ENCODE results near the gene DNAI7.

The DNAI7 gene

GRCh38 chr12:25213338-25213737, 18.4 kb upstream of the DNAI7 start:
- TF ChIP-seq CTCF (conservative IDR thresholded peaks at IDR 0.05; ENCODE audit: low read depth, low read length): no peak
- H3K4me3 ChIP-seq (ENCODE audit: low read length): no peak overlapping the region
- no peak for DNase-seq (ENCODE audit: low read depth)

DNA sequence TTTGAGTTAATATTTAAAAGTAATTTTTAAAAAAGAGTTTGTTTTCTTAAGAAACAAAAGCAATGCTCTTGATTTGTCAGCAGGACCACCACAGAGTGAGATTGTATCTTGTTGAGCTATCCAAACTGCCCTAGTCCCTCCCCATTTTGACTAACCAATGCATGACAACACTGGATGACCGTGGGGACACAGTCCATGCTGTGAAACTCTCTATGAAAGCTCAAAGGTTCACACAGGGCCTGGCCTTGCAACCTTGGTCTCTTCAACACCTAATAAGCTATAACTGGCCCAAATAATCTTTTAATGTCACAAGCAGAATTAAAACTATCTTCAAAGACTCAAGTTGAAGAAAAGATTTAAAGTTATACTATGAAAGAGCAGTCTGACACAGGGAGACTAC, 13.6 kb upstream of the DNAI7 start:
- H3K4me3 ChIP-seq (ENCODE audit: low read length): no peak overlapping the region
- no peak for DNase-seq (ENCODE audit: low read depth)
- no peak for TF ChIP-seq CTCF (conservative IDR thresholded peaks at IDR 0.05; ENCODE audit: low read depth, low read length)

- DNase-seq (ENCODE audit: low read depth): no peak
- TF ChIP-seq CTCF (conservative IDR thresholded peaks at IDR 0.05; ENCODE audit: low read depth, low read length): no peak
- no peak overlapping the region for H3K4me3 ChIP-seq (ENCODE audit: low read length)
Measured at GRCh38 chr12:25207846-25208245, 12.9 kb upstream of the DNAI7 start.

GRCh38 chr12:25207411-25207810, 12.5 kb upstream of the DNAI7 start:
- no peak for TF ChIP-seq CTCF (conservative IDR thresholded peaks at IDR 0.05; ENCODE audit: low read depth, low read length)
- H3K4me3 ChIP-seq (ENCODE audit: low read length): no peak overlapping the region
- DNase-seq (ENCODE audit: low read depth): no peak

DNA sequence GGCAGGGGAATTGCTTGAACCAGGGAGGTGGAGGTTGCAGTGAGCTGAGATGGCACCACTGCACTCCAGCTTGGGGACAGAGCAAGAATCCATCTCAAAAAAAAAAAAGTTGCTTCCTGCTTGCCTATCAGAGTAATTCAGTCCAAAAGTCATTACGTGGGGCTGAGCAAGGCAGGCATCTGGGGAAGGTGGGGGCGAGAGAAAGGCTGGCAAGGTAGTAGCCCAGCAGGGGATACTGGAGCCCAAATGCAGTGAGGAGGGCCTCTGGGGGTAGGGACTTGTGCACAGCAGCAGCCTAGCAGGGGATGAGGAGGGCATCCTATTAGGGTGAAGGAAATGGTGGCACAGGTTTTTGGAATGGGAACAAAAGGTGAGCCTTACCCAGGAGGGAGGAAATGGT, 7.2 kb upstream of the DNAI7 start:
- no peak for DNase-seq (ENCODE audit: low read depth)
- no peak overlapping the region for H3K4me3 ChIP-seq (ENCODE audit: low read length)
- TF ChIP-seq CTCF (conservative IDR thresholded peaks at IDR 0.05; ENCODE audit: low read depth, low read length): no peak

DNA sequence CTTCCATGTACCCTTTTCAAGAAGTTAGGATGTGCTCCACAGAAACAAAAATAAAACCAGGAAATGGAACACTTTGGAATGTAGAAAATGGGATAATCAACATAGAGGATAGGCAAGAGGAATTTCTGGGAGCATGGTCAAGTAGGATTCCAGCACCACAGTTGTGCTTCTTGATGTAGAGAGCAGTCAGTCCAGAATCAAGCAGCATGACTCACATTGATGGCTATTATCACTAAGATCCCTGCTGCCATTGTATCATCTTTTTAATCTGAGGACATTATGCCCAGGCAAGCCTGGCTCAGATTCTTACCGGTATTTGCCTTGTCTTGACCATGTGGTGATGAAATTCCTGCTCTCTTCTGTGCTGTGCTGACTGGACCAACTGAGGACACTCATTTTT, 5.7 kb upstream of the DNAI7 start:
- TF ChIP-seq CTCF (conservative IDR thresholded peaks at IDR 0.05; ENCODE audit: low read depth, low read length): no peak
- DNase-seq (ENCODE audit: low read depth): no peak
- H3K4me3 ChIP-seq (ENCODE audit: low read length): no peak overlapping the region

DNA sequence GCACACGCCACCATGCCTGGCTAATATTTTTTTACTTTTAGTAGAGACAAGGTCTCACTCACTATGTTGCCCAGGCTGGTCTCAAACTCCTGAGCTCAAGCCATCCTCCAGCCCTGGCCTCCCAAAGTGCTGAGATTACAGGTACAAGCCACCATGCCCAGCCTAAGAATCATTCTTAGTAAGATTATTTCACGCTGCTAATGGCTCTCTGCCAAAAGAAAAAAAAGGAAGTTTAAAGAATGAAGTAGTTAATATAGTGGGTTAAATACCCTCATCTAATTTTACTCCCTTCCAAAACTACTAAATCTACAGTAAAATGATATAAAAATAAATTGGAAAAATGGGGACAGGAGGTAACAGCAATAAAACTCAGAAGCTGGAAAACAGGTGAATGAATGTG, 2.6 kb upstream of the DNAI7 start:
- no peak for DNase-seq (ENCODE audit: low read depth)
- no peak for TF ChIP-seq CTCF (conservative IDR thresholded peaks at IDR 0.05; ENCODE audit: low read depth, low read length)
- H3K4me3 ChIP-seq (ENCODE audit: low read length): no peak overlapping the region
